ENCODE data around the gene KDM4C. TPM values are rescaled to one million over a fixed set of nuclear protein-coding genes. Genes with fewer than 3 reads are reported as not detected.

Gene KDM4C
- polyA plus RNA-seq, 2 of the 4 experiments (the other 2 are of a cell fraction), result 9.6 to 15.6 TPM

DNA sequence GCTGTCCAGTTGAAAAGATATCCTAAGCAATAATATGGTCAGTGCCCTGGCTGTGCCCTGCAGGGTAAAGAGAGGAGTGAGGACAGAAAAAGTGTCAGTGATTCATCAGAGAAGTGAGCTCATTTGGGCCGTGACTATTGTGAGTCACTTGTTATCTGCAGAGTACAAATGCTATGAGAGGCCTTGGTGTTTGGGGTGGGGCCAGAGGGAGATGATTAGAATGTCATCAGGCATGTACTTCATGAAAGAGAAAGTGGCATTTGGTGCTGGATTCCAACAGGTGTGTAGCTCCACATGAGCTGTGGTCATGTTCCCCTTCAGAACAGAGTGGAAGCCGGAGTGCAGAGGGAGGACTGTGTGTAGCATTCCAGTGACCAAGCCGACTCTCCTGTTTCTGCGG, 174.1 kb downstream of the KDM4C start:
- ATAC-seq, result peak; percentile 82 to 88
- Histone ChIP-seq H3K27ac (0 out of 6 replicates have a peak overlapping the region, but pooled peaks of 1 of the 2 experiments have one; percentile 1), H3K4me1 (peaks cover 33% of the 10 kb centered on the region), H3K4me3 (no peak overlapping the region), H3K4me2 (peak overlapping the region; percentile 6; the same call in 2 of the 3 replicates), H3K9me3 (no peaks in the 10 kb centered on the region)
- WGBS (ENCODE audit: missing lambda C conversion rate), result 78% methylated on average over 4 of the region's 4 CpGs
- no peak for FAIRE-seq
- TF ChIP-seq ESRRA (IDR thresholded peaks at IDR 0.05; ENCODE audit: borderline replicate concordance, low read length), result no peak
- TF ChIP-seq, protein P1, sequence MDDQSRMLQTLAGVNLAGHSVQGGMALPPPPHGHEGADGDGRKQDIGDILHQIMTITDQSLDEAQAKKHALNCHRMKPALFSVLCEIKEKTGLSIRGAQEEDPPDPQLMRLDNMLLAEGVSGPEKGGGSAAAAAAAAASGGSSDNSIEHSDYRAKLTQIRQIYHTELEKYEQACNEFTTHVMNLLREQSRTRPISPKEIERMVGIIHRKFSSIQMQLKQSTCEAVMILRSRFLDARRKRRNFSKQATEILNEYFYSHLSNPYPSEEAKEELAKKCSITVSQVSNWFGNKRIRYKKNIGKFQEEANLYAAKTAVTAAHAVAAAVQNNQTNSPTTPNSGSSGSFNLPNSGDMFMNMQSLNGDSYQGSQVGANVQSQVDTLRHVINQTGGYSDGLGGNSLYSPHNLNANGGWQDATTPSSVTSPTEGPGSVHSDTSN (IDR thresholded peaks at IDR 0.05), result no peak
- TF ChIP-seq MAX (IDR thresholded peaks at IDR 0.05), result no peak
- TF ChIP-seq HEYL (CRISPR knock-in tag; IDR thresholded peaks at IDR 0.05), result no peak
- CTCF ChIA-PET, result interaction anchor here (0.9 to 1.5 kb wide), 3 partner anchors 12 to 34 kb away, joined by 3 to 4 read pairs (median 3); no protein-coding TSS in a partner anchor
- DNase-seq (ENCODE audit: low read depth in 1 of 2, low spot score in 1 of 2), result peak in 1 of 2 experiments; percentile 38
- POLR2A ChIA-PET, result no interaction called here

GRCh38 chr9:6936103-6936502, 178.3 kb downstream of the KDM4C start:
- H3K9me3 ChIP-seq, result no peaks in the 10 kb centered on the region
- peaks cover 28% of the 10 kb centered on the region for H3K4me1 ChIP-seq
- no peak overlapping the region for H3K4me3 ChIP-seq
- CTCF ChIA-PET, result no interaction called here
- no peak overlapping the region for H3K4me2 ChIP-seq
- no peak overlapping the region for H3K27ac ChIP-seq
- DNase-seq (ENCODE audit: low read depth in 1 of 2, low spot score in 1 of 2) (no peak), FAIRE-seq (no peak), ATAC-seq (no peak)
- POLR2A ChIA-PET, result no interaction called here
- TF ChIP-seq RFX5 (IDR thresholded peaks at IDR 0.05) (no peak), MAX (IDR thresholded peaks at IDR 0.05) (no peak), HOXB5 (CRISPR knock-in tag; IDR thresholded peaks at IDR 0.05) (no peak), SMC3 (IDR thresholded peaks at IDR 0.05) (no peak), POLR2A (IDR thresholded peaks at IDR 0.05; ENCODE audit: low read length) (no peak), ZNF302 (CRISPR knock-in tag; IDR thresholded peaks at IDR 0.05) (no peak), EHF (CRISPR knock-in tag; IDR thresholded peaks at IDR 0.05) (no peak), CBX2 (IDR thresholded peaks at IDR 0.05; ENCODE audit: borderline replicate concordance, low read depth) (no peak), ZFP36 (IDR thresholded peaks at IDR 0.05; ENCODE audit: borderline replicate concordance, partially characterized antibody) (no peak), MAFK (IDR thresholded peaks at IDR 0.05; ENCODE audit: partially characterized antibody) (no peak), RARB (CRISPR knock-in tag; IDR thresholded peaks at IDR 0.05) (no peak), HMGXB4 (CRISPR knock-in tag; IDR thresholded peaks at IDR 0.05; ENCODE audit: borderline replicate concordance) (no peak), RCOR1 (IDR thresholded peaks at IDR 0.05; ENCODE audit: low read depth, low read length) (no peak), NFE2L2 (conservative IDR thresholded peaks at IDR 0.05; ENCODE audit: low read length) (no peak)
- TF ChIP-seq, protein P2, sequence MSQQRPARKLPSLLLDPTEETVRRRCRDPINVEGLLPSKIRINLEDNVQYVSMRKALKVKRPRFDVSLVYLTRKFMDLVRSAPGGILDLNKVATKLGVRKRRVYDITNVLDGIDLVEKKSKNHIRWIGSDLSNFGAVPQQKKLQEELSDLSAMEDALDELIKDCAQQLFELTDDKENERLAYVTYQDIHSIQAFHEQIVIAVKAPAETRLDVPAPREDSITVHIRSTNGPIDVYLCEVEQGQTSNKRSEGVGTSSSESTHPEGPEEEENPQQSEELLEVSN (IDR thresholded peaks at IDR 0.05; ENCODE audit: borderline replicate concordance, low read depth), result no peak
- 91% methylated on average over 1 of the region's 1 CpG for WGBS (ENCODE audit: missing lambda C conversion rate)

GRCh38 chr9:6937209-6937608, 179.4 kb downstream of the KDM4C start:
- DNase-seq (ENCODE audit: low read depth in 1 of 2, low spot score in 1 of 2) (no peak), ATAC-seq (no peak), FAIRE-seq (no peak)
- 83% methylated on average over 2 of the region's 2 CpGs for WGBS (ENCODE audit: missing lambda C conversion rate)
- CTCF ChIA-PET, result no interaction called here
- Histone ChIP-seq H3K4me3 (no peak overlapping the region), H3K9me3 (no peaks in the 10 kb centered on the region), H3K4me1 (peaks cover 17% of the 10 kb centered on the region), H3K27ac (no peak overlapping the region), H3K4me2 (no peak overlapping the region)
- TF ChIP-seq, protein P2 (IDR thresholded peaks at IDR 0.05; ENCODE audit: borderline replicate concordance, low read depth), result no peak
- no peak for TF ChIP-seq POLR2A (IDR thresholded peaks at IDR 0.05; ENCODE audit: low read length)
- no peak for TF ChIP-seq MYC (IDR thresholded peaks at IDR 0.05; ENCODE audit: borderline replicate concordance, low read length)
- no peak for TF ChIP-seq MAFK (IDR thresholded peaks at IDR 0.05; ENCODE audit: partially characterized antibody)
- no peak for TF ChIP-seq FOSL2 (IDR thresholded peaks at IDR 0.05)
- no peak for TF ChIP-seq FOSL2 (CRISPR knock-in tag; IDR thresholded peaks at IDR 0.05)
- TF ChIP-seq BHLHE40 (IDR thresholded peaks at IDR 0.05; ENCODE audit: low read depth, low read length), result no peak
- no peak for TF ChIP-seq HOXA7 (CRISPR knock-in tag; IDR thresholded peaks at IDR 0.05)
- TF ChIP-seq FOXS1 (CRISPR knock-in tag; IDR thresholded peaks at IDR 0.05), result no peak
- TF ChIP-seq CHD2 (IDR thresholded peaks at IDR 0.05; ENCODE audit: low read length, partially characterized antibody), result no peak
- POLR2A ChIA-PET, result no interaction called here

All from A549 (cell line).